Stimulated activated CD8-positive, alpha-beta memory T cell treated with anti-CD3 and anti-CD28 coated beads, Interleukin-4, amount 100 ng/mL, for 48 hours (primary cell): Measurements from ENCODE around the gene FANCC.

Source experiments
- DNase-seq: peaks from one replicate; pipeline ENCODE4 v3.0.0-alpha.2; 2020

Gene FANCC

GRCh38 chr9:95058121-95058785 lies 259.3 kb downstream of the FANCC start:
- DNase-seq: no peak

GRCh38 chr9:95057101-95057500 lies 260.4 kb downstream of the FANCC start:
- DNase-seq: no peak

GRCh38 chr9:95055851-95056551 lies 261.5 kb downstream of the FANCC start:
- no peak for DNase-seq

GRCh38 chr9:95055334-95055850 lies 262.1 kb downstream of the FANCC start:
- DNase-seq: no peak

- no peak for DNase-seq
Measured at GRCh38 chr9:95053611-95054570, 263.6 kb downstream of the FANCC start.

- no peak for DNase-seq
Measured at GRCh38 chr9:95049761-95050160, 267.7 kb downstream of the FANCC start.
